ENCODE data around the gene ZNF25. TPM values are rescaled to one million over a fixed set of nuclear protein-coding genes. Genes with fewer than 3 reads are reported as not detected.
"Not testable (repeated sequence)": the region's sequence is repeated elsewhere in the genome, so short reads cannot be mapped to it uniquely, and the experiment has no call there.

The ZNF25 gene
- total RNA-seq, 1 donor from 2014 or later, result 7.7 TPM

GRCh38 chr10:37948210-37948609, 28.2 kb downstream of the ZNF25 start:
- no peak for DNase-seq
- Mint-ChIP-seq H3K27ac (ENCODE audit: unreplicated experiment) (no peak overlapping the region), H3K36me3 (ENCODE audit: unreplicated experiment) (peaks cover 15% of the 10 kb centered on the region), H3K27me3 (ENCODE audit: unreplicated experiment) (peaks cover 2% of the 10 kb centered on the region), H3K9me3 (ENCODE audit: unreplicated experiment) (peaks cover 5% of the 10 kb centered on the region), H3K4me1 (ENCODE audit: low read depth, unreplicated experiment) (no peaks in the 10 kb centered on the region), H3K4me3 (ENCODE audit: unreplicated experiment) (no peak overlapping the region)
- TF ChIP-seq, protein P1, sequence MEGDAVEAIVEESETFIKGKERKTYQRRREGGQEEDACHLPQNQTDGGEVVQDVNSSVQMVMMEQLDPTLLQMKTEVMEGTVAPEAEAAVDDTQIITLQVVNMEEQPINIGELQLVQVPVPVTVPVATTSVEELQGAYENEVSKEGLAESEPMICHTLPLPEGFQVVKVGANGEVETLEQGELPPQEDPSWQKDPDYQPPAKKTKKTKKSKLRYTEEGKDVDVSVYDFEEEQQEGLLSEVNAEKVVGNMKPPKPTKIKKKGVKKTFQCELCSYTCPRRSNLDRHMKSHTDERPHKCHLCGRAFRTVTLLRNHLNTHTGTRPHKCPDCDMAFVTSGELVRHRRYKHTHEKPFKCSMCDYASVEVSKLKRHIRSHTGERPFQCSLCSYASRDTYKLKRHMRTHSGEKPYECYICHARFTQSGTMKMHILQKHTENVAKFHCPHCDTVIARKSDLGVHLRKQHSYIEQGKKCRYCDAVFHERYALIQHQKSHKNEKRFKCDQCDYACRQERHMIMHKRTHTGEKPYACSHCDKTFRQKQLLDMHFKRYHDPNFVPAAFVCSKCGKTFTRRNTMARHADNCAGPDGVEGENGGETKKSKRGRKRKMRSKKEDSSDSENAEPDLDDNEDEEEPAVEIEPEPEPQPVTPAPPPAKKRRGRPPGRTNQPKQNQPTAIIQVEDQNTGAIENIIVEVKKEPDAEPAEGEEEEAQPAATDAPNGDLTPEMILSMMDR (IDR thresholded peaks at IDR 0.05; ENCODE audit: partially characterized antibody, unreplicated experiment), result no peak

DNA sequence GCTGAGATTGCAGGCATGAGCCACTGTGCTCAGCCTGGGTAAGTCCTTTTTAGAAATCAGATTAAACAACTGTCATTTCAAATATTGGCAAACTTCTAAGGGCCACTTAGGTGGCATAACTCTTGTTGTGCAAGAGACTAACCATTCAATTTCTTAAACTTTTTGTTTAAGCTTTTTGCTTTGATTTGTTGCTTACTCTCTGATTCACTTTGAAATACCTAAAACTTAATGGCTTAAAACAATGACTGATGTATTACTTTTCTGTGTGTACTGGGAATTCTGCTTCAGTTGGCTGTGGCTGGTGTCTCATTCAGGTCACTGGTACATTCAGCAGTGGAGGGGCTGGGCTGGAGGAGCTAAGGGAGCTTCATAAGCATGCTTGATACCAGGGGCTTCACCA, 28.9 kb downstream of the ZNF25 start:
- Mint-ChIP-seq H3K27ac (ENCODE audit: unreplicated experiment) (no peak overlapping the region), H3K4me1 (ENCODE audit: low read depth, unreplicated experiment) (no peaks in the 10 kb centered on the region), H3K36me3 (ENCODE audit: unreplicated experiment) (peaks cover 8% of the 10 kb centered on the region), H3K4me3 (ENCODE audit: unreplicated experiment) (no peak overlapping the region), H3K27me3 (ENCODE audit: unreplicated experiment) (peaks cover 2% of the 10 kb centered on the region), H3K9me3 (ENCODE audit: unreplicated experiment) (peaks cover 6% of the 10 kb centered on the region)
- TF ChIP-seq, protein P1 (IDR thresholded peaks at IDR 0.05; ENCODE audit: partially characterized antibody, unreplicated experiment), result no peak
- no peak for DNase-seq

- Mint-ChIP-seq H3K4me3 (ENCODE audit: unreplicated experiment) (no peak overlapping the region), H3K36me3 (ENCODE audit: unreplicated experiment) (no peaks in the 10 kb centered on the region), H3K27ac (ENCODE audit: unreplicated experiment) (no peak overlapping the region), H3K9me3 (ENCODE audit: unreplicated experiment) (peaks cover 11% of the 10 kb centered on the region), H3K27me3 (ENCODE audit: unreplicated experiment) (peaks cover 2% of the 10 kb centered on the region), H3K4me1 (ENCODE audit: low read depth, unreplicated experiment) (no peaks in the 10 kb centered on the region)
- TF ChIP-seq, protein P1 (IDR thresholded peaks at IDR 0.05; ENCODE audit: partially characterized antibody, unreplicated experiment), result no peak
- no peak for DNase-seq
These were observed 38.6 kb downstream of the ZNF25 start for GRCh38 chr10:37937864-37938263.

DNA sequence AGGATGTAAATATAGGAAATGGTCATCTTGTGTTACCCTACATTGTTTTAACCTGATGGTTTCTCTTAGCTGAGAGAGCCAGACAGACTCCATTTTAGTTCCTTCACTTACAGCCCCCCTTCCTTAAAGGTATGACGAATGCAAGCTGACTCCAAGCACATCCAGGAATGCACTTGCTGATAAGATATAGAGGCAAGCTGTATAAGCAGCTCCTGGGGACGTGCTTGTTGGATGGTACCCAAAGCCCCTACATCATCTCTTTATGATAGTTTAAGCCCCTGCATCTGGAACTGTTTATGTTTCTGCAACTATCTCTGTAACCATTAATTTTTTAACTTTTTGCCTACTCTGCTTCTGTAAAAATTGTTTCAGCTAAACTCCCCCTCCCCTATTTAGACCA, 41.7 kb downstream of the ZNF25 start:
- Mint-ChIP-seq H3K4me3 (ENCODE audit: unreplicated experiment) (no peak overlapping the region), H3K4me1 (ENCODE audit: low read depth, unreplicated experiment) (no peaks in the 10 kb centered on the region), H3K36me3 (ENCODE audit: unreplicated experiment) (no peaks in the 10 kb centered on the region), H3K9me3 (ENCODE audit: unreplicated experiment) (peaks cover 11% of the 10 kb centered on the region), H3K27ac (ENCODE audit: unreplicated experiment) (no peak overlapping the region), H3K27me3 (ENCODE audit: unreplicated experiment) (peaks cover 4% of the 10 kb centered on the region)
- TF ChIP-seq, protein P1 (IDR thresholded peaks at IDR 0.05; ENCODE audit: partially characterized antibody, unreplicated experiment), result no peak
- DNase-seq, result no peak

DNA sequence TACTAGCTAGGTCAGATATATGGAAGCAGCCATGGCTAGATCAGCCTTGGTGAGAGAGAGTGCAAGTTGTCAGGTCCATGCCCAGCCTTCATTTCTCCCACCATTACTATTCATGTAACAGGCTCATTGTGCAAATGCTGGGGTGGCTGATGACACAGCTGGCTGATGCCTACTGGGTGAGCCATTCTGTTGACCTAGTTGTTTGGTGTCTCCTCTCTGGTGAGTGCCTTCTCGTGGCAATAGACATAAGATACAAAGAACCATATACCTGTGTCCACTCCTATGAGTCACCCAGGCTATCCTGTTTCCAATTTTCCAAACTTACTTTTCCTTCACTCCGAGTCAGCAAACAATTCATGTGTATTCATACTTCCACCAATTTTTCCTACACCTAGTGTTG, 46.0 kb downstream of the ZNF25 start:
- TF ChIP-seq, protein P1 (IDR thresholded peaks at IDR 0.05; ENCODE audit: partially characterized antibody, unreplicated experiment), result no peak
- no peaks in the 10 kb centered on the region for H3K4me1 Mint-ChIP-seq (ENCODE audit: low read depth, unreplicated experiment)
- H3K27ac Mint-ChIP-seq (ENCODE audit: unreplicated experiment), result no peak overlapping the region
- DNase-seq, result no peak
- H3K36me3 Mint-ChIP-seq (ENCODE audit: unreplicated experiment), result no peaks in the 10 kb centered on the region
- peaks cover 2% of the 10 kb centered on the region for H3K27me3 Mint-ChIP-seq (ENCODE audit: unreplicated experiment)
- peaks cover 3% of the 10 kb centered on the region for H3K9me3 Mint-ChIP-seq (ENCODE audit: unreplicated experiment)
- H3K4me3 Mint-ChIP-seq (ENCODE audit: unreplicated experiment), result no peak overlapping the region

- DNase-seq; H3K4me3 Mint-ChIP-seq (ENCODE audit: unreplicated experiment); H3K9me3 Mint-ChIP-seq (ENCODE audit: unreplicated experiment); H3K27me3 Mint-ChIP-seq (ENCODE audit: unreplicated experiment); H3K27ac Mint-ChIP-seq (ENCODE audit: unreplicated experiment); H3K36me3 Mint-ChIP-seq (ENCODE audit: unreplicated experiment); H3K4me1 Mint-ChIP-seq (ENCODE audit: low read depth, unreplicated experiment): not testable (repeated sequence)
These were observed 68.3 kb downstream of the ZNF25 start for GRCh38 chr10:37908165-37908564.
